NCI-H69 (cell line): Measurements from ENCODE around the gene PRRC2B.
A peak's percentile ranks its signal among the peaks of the same experiment; 100 is the strongest.
"Not testable (repeated sequence)": the region's sequence is repeated elsewhere in the genome, so short reads cannot be mapped to it uniquely, and the experiment has no call there.

Experiments used
- DNase-seq: peaks from one replicate; lab custom pipeline; 2025; lab: John Stamatoyannopoulos, UW

The PRRC2B gene

DNA sequence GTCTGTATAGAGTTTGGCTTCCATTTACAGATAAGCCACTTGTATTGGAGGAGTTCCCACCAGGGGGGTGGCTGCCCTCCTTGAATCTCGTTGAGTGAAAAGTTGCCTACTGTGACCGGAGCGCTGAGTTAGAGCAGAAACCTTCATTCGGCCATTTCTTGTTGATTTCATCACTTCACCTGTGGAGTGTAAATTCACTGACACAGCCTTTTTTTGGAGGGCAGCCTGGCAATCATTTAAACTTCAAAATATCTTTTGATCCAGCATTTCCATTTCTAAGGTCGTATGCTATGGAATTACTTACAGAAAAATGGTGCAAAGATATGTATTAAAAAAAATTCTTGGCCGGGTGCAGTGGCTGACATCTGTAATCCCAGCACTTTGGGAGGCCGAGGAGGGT, 40.8 kb downstream of the PRRC2B start:
- DNase-seq, result no peak

DNA sequence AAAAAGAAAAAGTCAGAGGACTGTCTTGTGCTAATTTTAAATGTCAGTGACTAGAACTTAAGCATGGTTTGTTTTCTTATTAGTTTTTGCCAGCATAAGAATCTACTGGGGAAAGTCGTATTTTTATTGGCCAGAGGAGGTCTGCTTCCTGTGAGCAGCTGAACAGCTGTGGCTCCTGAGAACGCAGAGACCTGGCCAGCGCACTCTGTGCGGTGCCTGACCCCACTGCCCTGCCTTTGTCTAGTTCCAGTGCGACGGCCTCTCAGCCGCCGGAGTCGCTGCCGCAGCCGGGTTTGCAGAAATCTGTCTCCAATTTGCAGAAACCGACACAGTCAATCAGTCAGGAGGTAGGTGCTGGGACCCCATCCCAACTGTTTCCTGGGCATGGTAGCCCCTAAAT, 42.5 kb downstream of the PRRC2B start:
- DNase-seq, result no peak

DNA sequence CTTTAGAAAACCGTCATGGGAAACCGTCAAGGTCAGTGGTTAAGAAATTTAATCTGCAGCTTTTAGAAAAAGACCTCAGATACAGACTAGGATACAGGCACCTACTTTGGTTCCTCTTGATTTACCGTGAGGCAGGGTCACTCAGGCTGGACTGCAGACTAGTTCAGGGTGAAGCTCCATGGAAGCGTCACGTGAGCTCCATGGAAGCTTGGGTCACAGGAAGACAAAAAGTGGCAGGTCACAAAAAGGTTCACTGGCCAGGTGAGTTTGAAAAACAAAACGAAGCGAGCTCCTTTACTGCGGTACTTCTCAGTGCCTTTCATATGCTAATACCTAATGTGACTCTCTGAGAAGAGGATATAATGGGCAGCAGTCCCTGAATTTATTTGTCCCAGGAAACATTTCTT, 43.0 kb downstream of the PRRC2B start:
- no peak for DNase-seq

DNA sequence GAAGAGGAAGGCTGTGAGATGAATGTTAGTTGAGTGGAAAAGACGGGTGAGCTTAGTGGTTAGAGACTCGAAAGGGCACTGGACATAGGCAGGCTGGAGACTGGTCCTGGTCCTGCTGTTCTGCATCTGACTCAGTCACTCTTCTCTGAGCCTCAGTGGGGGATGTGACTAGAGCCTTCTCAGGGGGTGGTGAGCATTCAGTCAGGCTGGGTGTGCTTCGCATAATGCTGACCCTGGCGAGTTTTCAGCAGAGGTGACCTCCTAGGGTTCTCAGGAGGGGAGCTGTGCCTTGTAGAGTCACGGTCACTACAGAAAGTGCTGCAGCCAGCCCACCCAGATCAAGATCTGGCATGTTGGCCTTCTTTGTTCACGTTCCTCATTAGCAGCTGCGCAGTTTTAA, 44.3 kb downstream of the PRRC2B start:
- DNase-seq, result no peak

DNA sequence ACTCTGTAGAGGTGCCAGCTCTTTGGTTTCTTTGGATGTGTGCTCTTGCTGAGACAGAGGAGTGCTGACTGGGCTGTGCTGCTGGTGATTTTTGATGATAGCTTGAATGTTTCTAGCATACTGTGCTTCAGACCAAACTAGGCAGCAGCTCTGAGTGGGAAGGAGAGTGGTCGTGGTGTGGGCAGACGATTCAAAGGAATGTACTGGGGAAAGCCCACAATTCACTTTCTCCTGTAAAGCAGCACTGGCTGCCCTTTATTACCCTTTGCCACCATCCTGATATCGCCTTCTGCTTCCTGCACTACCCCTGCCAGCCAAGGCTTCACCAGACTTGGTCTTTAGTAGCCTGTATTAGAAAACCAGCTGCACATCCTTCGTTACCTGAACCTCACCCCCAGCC, 45.3 kb downstream of the PRRC2B start:
- no peak for DNase-seq

DNA sequence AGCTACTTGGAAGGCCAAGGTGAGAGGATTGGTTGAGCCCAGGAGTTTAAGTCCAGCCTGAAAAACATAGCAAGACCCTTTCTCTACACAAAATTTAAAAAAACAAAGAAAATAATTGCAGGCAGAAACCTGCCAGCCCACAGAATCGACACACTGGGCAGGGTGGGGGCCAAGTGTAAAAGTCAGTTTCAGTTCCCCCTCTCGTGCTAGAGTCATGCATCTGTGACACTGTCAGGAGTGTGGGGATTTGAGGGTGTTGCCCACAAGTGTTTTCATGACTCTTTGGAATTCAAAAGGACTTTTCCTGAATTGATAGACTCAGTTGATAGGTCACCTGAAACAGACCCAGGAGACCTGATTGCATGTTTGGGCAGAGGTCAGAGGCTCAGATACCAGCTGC, 47.6 kb downstream of the PRRC2B start:
- DNase-seq, result no peak

DNA sequence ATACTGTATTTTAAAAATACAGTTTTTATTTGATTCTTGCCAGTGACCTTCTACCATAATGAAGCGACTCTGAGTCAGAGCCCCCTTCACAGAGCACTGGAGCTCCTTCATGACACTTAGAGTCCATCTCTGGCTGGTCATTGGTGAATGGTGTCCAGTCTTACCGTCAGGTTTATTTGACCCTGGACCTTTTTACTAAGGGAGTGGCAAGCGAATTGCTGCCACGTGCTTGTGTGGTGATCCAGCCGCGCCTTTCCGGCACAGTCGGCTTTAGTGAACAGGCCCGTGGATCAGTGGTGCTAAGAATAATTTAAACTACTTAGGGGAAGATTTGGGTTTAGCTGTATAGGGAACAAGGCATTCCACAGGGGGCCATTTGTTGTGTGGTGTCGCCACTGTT, 48.5 kb downstream of the PRRC2B start:
- DNase-seq, result no peak

DNA sequence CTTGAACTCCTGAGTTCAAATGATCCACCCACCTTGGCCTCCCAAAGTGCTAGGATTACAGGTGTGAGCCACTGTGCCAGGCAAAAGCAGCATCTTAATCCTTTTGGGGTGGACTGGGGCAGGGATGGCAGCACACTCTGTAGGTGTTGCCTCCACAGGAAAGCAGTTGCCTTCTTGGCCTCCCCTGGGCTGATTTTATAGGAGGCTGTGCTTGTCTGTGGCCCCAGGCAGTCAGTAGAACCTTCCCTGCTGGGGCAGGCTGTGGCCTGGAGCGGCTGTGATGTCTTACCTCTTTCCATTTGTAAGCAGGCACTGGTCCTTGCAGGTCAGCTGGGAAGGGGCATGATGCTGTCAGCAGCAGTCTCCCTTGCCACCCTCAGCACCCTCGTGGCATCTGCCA, 49.8 kb downstream of the PRRC2B start:
- no peak for DNase-seq

DNA sequence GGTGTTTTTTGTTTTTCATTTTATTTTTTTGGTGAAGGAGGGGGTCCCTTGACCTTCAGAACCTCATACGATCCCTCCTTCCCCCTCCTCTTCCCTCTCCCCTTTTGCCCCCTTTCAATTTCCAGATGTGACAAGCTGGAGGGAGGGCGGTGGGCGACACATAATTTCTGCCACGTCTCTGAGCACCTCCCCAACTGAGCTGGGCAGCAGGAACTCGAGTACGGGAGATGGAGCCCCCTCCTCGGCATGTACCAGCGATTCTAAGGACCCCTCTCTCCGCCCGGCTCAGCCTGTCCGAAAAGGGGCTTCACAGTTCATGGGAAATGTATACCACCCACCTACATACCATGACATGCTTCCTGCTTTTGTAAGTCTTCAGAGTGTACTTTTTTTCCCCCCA, 52.4 kb downstream of the PRRC2B start:
- DNase-seq, result no peak

- DNase-seq, result no peak
These were observed 53.3 kb downstream of the PRRC2B start for GRCh38 chr9:131447148-131447547.

DNA sequence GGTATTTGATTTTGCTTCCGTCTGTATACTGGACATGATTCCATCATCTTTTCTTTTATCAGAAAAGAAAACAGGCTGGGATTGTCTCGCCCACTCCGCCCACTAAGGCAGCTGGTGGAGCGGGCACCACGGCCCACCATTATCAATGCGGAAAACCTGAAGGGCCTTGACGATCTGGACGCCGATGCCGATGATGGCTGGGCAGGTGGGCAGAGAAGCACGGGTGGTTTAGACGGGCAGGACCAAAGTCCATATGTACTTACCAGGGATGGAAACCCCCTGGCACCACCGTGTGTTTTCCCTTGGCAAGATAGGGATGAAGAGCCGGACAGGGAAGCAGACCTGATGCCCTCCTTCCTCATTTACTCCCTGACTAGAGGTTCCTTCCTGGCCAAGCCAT, 53.7 kb downstream of the PRRC2B start:
- DNase-seq, result no peak

GRCh38 chr9:131448818-131449217, 54.9 kb downstream of the PRRC2B start:
- DNase-seq, result no peak

DNA sequence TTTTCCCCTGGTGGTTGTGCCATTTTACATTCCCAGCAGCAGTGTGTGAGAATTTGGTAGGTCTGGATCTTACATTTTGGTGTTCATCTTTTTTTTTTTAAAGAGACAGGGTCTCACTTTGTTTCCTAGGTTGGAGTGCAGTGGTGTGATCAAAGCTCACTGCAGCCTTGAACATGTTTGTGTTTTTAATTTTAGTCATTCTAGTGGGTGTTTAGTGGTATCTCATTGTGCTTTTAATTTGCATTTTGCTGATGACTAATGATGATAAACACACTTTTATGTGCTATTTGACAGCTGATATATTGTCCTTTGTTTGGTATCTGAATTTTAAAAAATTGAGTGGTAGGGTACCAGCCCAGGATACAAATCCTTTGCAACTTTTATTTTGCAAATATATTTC, 55.4 kb downstream of the PRRC2B start:
- peak; percentile 31 for DNase-seq

DNA sequence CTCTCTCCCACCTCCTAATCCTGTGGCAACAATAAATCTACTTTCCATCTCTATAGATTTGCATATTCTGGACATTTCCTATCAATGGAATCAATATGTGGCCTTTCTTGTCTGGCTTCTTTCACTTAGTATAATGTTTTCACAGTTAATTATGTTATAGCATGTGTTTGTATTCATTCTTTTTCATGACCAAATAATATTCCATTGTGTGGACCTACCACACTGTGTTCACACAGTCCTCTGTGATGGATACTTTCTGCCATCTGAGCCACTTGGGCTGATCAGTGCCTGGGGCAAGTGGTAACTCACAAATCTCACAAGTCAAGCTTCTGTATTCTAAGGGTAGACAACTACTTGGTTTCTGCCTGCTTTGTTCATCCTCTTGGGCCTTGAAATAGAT, 60.1 kb downstream of the PRRC2B start:
- no peak for DNase-seq

- not testable (repeated sequence) for DNase-seq
These were observed 61.8 kb downstream of the PRRC2B start for GRCh38 chr9:131455655-131456054.

DNA sequence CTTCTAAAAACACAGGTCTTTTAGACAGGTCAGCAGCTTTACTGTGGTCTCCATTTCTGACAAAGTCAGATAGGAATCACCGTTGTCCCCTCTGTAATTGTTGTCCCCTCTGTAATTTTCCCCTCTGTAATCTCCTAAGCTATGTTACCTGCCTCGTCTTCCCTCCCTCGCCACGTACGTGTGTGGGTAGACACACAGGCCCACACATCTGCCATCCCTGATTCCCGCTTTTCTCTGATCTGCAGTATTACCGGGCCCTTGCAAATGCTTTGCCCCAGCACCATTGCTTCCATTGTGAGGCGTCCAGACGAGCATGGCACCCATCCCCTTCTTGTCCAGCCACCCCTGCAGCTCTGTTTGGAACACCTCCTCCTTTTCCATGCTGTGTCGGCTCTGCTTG, 63.9 kb downstream of the PRRC2B start:
- no peak for DNase-seq

DNA sequence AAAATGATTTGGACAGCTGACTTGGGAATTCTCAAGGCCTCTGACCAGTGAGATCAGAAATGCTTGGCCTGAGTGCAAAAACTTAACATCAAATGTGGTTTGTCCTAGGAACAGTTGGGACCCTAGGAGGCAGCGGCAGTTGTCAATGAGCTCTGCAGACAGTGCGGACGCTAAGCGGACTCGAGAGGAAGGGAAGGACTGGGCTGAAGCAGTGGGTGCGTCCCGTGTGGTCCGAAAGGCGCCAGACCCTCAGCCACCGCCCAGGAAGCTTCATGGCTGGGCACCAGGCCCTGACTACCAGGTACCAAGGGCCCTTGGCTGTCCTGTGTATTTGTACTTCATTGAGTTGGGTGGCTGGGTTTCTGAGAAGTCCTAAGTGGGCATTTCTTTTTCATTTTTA, 65.2 kb downstream of the PRRC2B start:
- no peak for DNase-seq

DNA sequence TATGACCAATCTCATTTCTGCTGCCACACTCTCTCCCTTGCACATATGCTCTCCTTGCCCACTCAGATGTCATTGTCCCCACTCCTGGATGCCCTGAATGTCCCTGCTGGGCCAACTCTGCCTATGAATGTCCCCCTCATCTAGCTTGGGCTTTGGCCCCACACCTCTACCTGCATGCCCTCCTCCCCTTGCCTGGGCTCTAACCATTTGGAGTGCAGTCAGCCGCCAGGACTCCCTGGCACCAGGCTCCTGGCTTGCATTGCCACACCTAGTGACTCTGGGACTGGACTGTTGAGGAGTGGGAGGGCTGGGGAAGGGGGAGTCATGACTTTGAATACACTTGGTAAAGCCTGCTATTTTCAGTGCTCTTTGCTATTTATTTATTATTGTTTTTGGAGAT, 67.3 kb downstream of the PRRC2B start:
- DNase-seq, result no peak

- DNase-seq, result no peak
These were observed 70.6 kb downstream of the PRRC2B start for GRCh38 chr9:131464354-131465000.

DNA sequence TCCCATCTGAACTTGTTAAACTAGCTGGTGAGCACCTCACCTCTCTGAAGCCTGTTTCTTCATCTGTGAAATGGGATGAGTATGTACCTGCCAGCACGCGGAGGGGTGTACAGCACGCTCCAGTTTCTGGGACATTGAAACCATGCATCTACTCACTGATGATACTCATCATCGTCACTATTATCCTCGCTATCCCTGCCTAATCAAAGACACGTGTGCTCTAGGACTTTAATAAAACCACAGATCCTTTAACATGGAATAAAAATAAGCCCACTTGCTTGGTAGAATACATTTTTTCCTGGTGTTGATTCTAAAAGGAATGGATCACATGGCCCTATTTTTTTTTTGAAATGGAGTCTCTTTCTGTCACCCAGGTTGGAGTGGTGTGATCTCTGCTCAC, 71.5 kb downstream of the PRRC2B start:
- DNase-seq, result no peak

- DNase-seq, result no peak
These were observed 73.5 kb downstream of the PRRC2B start for GRCh38 chr9:131467214-131467935.

GRCh38 chr9:131468031-131468430, 74.1 kb downstream of the PRRC2B start:
- DNase-seq, result no peak

DNA sequence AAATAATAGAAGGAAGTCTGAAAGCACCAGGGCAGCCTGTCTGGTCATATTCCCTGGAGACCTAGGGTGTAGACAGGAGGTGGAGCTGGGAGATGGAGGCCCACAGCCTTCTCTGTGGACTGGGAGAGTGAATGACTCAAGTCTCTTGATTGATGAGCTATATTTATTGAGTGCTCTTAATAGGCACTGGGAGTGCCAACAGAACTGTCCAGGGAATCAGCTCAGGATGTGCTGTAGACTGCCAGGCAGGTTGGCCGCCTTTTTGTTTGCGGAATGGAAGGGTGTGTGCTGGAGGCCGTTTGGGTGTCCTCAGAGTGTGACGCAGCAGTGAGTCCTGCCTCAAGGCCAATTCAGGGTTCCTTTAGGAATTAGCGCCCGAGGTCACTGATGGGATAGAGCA, 75.5 kb downstream of the PRRC2B start:
- DNase-seq, result peak; percentile 68

- no peak for DNase-seq
These were observed 76.1 kb downstream of the PRRC2B start for GRCh38 chr9:131469951-131470350.
